ENCODE results near the gene SNED1.

The SNED1 gene

DNA sequence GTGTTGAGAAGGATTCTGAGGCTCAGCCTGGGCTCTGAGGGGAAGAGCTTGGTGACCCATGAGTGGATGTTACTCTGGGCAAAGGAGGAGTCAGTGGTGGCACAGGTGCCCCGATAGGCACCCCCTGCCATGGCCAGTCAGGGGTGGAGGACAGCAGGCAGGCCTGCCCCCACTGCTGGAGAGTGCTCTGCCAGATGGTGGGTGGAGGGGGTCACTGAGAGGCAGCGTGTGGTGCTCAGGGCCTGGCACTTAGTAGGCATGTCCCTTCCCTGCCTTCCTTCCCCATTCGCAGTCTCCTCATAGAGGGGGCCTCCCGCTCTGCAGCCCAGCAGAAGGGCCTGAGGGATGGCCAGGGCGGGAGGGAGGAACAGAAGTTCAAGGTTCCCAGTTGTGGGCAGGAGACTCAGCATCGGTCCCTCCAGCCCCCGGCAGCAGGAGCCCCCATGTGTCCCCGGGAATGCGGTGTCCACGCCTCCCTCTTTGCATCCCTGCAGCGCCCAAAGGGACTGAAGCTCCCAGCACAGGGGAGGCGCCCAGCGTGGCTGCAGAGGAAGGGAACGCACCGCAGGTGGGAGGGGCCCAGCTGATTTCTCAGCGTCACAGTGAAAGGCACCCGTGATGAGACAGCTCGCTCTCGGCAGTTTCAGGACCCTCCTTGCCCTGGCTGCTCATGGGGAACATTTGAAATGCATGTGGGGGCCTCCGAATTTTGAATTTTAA lies 5.7 kb upstream of the SNED1 start:
- DNase-seq (ENCODE audit: low spot score): no peak

- DNase-seq (ENCODE audit: low spot score): no peak
Observed at GRCh38 chr2:240993446-240994170, 4.8 kb upstream of the SNED1 start.

DNA sequence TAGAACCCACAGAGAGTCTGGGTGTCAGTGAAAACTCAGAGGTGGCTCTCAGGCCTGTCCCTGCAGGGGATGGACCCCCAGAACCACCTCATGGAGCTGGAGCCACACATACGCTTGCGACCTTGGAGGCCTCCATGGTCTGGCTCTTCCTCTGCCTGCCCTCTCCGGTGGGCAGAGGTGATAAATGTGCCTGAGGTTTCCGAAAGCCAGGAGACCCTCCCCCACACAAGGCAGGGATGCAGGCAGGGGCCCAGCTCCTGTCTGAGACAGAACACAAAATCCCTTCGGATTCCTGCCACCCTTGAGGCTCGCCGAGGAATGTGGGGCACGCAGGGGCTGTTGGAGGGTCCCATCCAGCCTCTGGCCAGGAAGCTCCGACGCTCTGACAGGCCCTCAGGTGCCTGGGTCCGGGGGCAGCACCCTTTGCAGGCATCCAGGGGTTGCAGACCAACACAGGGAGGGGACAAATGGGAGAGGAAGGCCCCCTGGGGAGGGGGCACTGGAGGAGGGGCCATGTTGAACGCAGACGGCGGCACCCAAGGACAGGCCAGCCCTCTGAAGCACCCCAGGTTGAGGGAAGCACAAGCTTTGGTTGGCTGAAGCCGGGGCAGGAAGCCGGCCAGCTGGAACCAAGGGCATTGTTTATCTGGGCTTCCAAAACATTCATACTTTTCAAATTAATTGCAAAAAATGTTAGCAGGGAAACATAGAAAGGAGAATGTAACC lies 4.1 kb upstream of the SNED1 start:
- DNase-seq (ENCODE audit: low spot score): no peak

- no peak for DNase-seq (ENCODE audit: low spot score)
Observed at GRCh38 chr2:240995041-240996021, 3.1 kb upstream of the SNED1 start.

DNA sequence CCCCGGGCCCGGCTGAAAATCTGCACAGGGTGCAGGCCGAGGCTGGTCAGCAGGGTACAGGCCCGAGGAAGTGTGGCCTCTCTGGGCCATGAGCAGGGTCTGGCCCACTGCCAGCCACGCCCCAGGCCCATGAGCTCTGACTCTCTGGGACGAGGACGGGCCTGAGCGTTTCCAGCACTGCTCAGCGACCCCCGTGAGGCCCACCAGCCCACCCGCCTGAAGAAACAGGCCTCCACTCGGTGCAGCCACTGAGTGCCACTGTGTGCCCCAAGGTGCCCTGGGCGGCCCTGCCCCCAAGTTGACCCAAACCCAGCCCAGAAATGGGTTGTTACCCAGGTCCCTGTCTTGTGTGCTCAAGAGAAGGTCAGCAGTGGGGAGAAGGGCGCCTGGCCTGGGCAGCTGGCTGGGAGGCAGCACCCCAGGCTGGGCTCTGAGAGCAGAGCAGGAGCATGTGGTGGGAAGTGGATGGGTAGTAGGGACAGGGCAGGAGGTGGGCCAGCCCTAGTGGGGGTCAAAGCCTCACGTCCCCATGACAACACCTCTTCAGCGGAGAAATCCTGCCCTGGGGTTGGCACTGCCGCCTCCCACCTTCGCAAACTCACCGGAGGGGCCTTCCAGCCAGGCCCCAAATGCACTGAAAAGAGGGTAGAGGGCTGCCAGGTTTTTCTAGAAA lies 2.1 kb upstream of the SNED1 start:
- no peak for DNase-seq (ENCODE audit: low spot score)

- no peak for DNase-seq (ENCODE audit: low spot score)
Observed at GRCh38 chr2:240996834-240997140, 1.6 kb upstream of the SNED1 start.

DNA sequence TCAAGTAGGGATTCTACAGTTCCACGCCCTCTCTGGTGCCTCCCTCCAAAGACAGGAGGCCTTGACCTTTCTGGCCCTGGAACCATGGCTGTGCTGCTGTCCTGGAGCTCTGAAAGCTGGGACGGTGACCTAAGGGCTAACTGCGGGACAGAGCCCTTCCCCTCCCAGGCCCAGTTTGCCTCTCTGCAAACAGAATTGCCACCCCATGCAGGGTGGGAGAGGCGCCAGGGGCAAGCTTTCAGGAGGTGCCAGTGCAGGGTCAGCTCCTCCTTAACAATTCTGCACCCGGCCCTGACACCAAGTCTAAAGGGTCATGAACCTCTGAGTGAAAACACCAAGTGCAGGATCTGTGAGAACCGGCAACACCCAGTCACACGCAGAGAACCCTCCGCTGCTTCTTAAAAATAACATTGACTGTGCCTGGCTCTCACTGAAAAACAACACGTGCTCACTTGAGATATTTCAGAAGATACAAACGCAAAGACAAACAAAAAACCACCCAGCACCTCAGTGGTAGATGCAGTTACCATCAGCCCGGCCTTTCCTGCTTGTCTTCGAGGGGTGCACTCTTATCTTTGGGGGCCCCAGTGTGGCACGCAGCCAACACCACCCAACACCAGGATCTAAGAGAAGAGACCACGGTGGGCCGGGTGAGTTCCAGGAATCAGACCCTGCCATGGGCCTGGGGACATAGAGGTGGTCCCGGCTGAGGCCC lies 1.1 kb upstream of the SNED1 start:
- DNase-seq (ENCODE audit: low spot score): no peak

GRCh38 chr2:240998706-240998994 lies 232 bp downstream of the SNED1 start:
- DNase-seq (ENCODE audit: low spot score): no peak

DNA sequence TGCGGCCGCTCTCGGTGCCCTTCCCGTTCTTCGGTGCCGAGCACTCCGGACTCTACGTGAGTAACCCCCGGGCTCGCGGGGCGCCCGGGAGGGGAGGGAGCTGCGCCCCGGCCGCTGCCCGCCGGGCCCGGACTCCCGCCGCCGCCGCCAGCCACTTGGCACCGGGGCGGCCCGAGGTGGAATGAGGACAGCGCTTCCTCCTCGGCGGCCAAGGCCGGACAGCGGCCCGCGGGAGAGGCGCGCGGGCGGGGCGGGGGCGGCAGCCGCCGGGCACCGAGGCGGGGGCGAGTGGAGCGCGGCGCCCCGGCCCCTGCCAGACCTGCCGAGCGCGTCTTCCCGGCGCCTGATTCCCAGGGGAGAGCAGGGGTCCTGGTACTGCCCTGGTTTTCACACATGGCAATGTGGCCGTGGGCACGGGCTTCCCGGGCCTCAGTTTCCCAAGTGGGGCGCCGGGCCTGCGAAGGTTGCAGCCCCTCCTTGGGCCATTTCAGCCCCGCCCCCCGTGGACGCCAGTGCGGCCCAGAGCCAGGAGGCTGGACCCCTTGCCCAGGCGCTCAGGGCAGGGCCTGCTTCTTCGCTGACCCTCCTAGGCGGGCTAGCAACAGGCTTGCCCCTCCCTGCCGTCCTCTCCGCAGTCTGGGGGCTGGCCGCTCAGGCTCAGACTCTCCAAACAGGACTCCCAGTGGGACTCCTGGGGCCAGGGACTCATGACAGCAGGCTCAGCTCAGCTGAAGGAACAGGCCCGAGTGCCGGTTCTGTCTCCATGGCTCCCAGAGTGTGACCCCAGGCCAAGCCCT lies 775 bp downstream of the SNED1 start:
- DNase-seq (ENCODE audit: low spot score): peak; percentile 78

GRCh38 chr2:240999873-241000541 lies 1.6 kb downstream of the SNED1 start:
- DNase-seq (ENCODE audit: low spot score): no peak

DNA sequence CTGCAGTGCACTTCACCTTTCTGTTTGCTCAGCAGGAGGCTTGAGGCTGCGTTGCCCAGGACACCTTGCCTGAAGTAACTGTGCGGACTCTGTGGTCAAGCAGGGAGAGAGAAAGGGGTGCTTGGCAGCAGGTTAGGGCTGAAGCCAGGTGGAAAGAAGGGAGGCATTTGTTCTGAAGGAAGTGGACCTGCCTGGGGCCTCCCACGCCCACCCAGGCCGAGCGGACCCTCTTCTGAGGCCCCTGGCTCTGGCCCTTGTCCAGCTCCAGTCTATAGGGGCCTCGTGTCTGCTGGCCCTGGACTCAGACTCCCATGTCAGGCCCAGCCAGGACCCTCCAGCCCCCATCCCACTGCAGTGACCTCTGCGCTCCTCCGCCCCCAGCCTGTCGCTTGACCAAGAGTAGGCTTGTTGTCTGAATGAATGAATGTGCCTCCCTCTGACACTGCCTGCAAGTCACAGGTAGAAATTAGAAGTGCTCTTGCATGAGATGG lies 2.5 kb downstream of the SNED1 start:
- no peak for DNase-seq (ENCODE audit: low spot score)

- no peak for DNase-seq (ENCODE audit: low spot score)
Observed at GRCh38 chr2:241001413-241002274, 3.2 kb downstream of the SNED1 start.

DNA sequence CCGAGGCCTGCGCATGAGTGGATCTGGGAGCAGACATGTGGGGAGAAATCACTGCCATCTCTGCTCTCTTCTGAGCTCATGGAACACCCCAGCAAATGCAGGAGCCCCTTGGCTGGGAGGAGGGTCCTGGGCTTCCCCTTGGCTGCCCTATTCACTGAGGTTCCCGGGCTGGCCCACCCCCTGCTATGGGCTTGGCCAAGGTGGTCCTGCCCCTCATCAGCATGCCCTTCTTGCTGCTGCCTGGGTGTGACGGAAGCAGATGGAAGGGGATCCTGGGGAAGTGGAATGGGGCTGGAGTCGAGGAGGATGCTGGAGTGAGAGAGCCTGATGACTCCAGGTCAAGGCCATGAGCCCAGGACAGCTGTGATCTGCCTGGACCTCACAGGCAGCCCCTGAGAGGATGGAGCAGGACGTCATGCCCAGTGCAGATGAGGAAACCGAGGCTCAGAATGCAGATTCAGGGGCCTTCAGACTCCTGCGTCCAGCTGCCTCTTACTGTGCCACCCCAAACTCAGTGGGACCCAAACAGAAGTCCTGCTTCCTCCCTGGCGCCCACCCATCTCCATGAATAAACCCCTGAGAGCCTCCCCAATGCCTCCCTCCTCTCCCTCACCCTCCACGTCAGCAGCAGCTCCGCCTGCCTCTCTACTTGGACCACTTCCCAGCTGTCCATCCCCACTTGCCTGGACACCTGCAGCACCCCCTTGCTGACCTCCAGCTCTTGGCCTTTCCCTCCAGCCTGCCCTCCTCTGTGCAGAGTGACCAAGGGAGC lies 4.0 kb downstream of the SNED1 start:
- no peak for DNase-seq (ENCODE audit: low spot score)

GRCh38 chr2:241003047-241003360 lies 4.6 kb downstream of the SNED1 start:
- no peak for DNase-seq (ENCODE audit: low spot score)

GRCh38 chr2:241003369-241003768 lies 5.0 kb downstream of the SNED1 start:
- DNase-seq (ENCODE audit: low spot score): no peak

DNA sequence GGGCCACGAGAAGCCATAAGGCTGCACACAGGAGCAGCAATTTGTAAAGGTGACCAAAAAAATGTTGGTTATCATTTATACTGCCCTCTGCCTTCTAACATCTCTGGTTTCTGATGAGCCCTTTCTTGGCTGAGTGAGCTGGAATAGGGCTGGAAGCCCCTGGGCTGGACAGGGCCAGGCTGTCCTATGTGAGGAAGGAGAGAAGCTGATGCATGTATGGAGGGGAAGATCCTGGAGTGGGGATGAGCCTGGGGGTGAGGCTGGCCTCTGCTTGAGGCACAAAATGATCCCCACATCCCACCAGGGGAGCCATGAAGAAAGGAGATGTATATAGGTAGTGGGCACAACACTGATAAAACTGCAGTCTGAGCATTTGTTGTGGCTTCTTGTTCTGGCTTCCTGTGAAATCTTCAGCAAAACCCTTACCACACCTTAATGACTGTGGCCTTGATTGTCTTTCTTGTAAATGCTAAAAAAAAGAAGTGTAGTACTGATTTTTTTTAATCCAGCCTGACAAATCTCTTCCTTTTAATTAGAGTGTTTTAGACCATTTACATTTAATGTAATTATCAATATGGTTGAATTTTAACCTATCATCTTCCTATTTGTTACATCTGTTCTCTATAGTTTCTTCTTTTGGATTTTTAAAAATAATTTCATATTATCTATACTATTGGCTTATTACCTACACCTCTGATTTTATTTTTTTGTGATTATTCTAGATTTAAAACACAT lies 5.6 kb downstream of the SNED1 start:
- no peak for DNase-seq (ENCODE audit: low spot score)

GRCh38 chr2:241005569-241005968 lies 7.2 kb downstream of the SNED1 start:
- DNase-seq (ENCODE audit: low spot score): no peak
